ENCODE results near the gene PBX1.

The PBX1 gene

DNA sequence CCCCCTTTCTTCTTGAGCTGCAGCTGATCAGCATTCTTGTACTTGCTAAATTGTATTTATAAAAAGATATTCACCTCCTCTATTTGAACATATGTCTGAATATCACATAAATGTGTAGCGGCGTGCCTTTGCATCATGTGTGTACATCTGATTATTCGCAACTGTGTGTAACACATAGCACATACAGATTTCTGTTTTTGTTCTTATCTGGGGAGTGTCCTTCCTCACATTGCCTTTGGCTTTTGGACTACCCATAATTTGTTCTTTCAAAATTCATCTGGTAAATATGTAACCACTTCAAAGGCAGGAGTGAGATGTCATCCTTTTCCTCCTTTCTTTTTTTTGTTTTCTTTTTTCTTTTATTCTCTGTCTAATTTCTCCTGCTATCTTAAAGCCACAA, 113.6 kb downstream of the PBX1 start:
- no peak for DNase-seq

DNA sequence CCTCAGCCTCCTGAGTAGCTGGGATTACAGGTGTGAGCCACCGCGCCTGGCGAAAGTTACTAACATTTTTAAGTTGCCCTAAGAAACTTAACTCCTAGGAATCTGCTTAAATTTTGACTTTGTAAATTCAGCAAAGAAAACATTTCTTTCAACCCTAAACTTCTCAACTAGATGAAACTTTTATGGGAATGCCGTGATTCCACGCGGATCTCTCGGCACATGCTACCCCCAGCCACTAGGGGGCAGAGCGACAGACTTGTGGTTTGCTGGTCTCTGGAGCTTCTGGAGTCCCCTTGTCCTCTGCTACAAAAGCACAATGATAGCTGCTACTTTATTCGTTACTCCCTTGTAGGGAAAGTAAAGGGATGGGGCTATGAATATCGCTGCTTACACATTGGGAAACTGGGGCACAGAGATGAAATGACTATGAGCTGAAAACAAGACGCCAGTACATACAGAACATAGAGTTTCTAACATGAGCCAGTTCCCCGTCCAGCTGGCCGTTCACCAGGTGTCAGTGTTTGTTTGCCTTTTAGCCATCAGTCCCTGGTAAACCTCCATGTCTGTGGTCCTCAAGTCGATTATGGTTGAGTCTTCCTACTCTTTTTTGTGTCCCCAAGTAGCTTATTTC, 114.7 kb downstream of the PBX1 start:
- DNase-seq = no peak

DNA sequence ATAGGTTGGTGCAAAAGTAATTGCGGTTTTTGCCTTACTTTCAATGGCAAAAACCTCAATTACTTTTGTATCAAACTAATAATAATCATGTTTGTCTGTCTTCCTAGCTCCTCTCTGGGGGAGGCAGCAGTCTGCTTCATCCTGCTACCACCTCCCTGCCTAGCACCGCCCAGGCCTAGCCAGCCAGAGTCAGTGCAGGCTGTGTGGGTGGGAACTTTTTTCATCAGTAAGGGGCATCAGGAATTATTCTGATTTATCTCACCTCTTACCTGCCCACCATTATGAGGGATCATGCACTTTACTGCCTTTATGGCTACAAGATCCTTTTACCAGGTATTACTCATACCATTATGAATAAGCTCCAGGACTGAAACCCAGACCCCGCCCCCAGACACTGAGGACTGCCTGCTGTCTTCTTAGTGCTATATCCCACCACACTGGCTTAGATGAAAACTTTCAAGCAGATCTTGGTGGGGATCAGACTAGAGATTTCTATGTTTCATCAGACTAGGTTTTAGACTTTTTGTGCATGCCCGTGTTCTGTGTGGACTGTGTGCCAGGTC, 116.4 kb downstream of the PBX1 start:
- DNase-seq = no peak

DNA sequence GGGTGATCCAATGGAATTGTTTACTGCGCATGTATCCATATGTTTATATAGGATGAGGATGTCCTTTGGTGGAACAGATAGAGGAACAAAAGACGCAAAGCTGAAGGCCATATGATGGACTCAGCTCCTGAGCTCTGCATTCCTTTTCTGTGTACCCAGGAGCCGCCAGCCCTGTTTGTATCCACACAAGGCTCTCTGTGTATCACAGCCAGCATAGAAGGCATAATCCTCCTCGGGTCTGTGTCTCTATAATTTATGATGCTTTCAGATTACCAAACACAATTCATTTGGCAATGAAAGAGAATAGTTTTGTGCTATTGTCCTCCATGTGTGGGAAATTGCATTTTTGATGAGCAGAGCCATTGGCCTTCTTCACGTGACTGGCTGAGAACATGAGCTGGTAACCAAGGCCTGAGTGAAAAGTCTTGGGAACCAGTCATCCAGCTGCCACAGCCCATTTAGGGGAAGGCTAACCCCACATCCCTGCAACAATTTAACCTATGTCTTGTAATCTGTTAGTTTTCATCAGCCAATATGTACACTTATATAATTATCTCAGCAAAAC, 119.2 kb downstream of the PBX1 start:
- DNase-seq = no peak

DNA sequence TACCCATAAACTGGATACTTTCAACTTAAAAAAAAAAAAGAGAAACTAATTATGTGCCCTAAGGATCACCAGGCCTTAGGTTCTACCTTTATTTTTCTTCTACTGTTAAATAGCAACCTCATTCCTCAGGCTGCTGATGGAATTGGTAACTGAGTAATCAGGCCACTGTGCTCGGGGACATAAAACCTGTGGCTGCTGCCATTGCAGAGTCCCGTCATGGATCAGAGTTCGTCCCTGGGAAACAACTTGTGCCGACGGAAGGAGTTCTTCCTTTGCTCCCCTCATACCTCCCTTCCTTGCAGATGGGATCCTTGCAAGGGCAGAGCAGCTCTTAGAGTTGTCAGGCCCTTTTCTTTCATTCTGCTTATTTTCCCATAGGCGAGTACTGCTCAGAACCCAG, 123.6 kb downstream of the PBX1 start:
- no peak for DNase-seq

DNA sequence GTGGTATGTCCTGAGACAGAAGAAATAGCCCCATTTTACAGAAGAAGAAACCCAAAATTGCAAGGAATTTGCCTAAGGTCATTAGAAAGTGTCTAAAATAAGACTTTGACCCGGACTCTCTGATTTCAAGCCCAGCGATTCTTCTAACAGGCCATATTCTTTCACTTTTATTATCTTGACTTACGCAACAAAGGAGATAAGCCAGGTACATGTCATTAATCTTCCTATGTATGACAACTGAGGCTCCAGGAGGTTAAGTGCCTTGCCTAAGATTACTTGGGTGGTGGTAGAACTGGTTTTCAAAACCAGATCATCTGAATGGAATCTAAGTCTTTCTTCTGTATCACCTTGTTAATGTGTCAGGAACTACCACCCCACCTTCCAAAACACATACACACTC, 124.3 kb downstream of the PBX1 start:
- DNase-seq = no peak

DNA sequence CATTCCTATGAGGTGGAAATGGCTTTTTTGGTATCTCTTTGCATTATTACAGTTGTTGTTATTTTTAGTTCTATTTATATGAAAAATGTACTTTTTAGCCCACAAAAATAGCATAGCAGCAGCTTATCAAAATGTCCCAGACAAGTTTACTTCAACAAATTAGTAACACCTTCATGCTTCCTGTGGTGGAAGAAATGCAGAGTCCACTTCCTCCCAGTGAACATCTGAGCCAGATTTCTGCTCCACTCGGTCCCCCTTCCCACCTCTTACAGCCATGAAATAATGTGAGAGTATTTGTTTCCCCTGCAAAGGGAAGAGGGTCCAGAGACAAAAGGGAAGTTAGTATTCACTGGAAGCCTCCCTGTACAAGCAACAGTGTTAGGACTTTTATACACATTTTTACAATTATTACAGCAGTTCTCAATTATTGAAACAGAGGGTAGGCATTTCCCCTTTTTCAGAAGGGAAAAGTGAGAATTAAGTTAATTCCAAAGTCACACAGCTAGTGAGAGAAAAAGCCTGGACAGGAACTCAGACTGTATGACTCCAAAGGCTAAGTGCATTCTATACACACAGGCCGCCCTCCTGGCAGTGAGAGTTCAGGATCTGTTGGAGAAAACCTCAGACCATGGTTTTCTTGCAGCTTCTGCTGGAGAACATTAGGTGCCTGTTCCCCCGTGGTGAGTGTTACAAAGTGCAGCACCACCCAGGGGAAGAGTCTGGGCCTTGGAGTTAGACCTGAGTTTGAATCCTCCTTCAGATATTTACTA, 126.5 kb downstream of the PBX1 start:
- DNase-seq = no peak

DNA sequence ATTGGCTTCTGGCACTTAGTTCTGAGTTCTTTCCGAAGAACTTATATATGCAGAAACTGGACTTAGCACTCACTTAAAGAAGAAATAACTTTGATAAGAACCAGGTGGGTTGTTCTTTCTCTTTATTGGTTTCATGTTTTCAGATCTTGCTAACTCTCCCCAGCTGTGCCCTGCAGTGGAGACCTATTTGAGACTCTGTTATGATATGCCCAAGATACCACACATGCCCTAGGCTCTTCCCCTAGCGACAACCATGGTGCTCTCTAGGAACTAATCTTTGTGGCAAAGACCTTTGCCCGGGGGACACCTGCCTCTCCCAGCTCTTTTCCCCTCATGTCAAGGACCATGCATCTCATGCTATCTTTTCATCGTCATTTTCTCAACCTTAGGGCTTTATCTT, 128.8 kb downstream of the PBX1 start:
- no peak for DNase-seq

DNA sequence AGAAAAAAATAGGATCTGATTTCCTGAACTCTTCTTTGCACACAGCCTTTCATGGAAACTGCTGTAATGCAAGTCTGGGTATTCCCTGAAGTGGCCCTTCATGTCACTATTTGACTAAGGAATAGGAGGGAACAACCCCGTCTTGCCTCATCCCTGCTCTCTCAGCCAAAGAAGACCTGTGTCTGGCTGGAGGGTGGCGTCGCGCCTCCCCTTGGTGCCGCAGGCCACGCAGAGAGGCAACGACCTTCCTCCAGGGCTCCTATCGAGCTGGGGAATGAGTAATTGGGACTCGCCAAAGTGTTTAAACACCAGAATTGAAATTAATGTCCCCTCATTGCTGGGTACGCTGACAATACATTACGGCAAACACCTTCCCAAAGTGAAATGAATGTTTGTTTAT, 129.8 kb downstream of the PBX1 start:
- no peak for DNase-seq

DNA sequence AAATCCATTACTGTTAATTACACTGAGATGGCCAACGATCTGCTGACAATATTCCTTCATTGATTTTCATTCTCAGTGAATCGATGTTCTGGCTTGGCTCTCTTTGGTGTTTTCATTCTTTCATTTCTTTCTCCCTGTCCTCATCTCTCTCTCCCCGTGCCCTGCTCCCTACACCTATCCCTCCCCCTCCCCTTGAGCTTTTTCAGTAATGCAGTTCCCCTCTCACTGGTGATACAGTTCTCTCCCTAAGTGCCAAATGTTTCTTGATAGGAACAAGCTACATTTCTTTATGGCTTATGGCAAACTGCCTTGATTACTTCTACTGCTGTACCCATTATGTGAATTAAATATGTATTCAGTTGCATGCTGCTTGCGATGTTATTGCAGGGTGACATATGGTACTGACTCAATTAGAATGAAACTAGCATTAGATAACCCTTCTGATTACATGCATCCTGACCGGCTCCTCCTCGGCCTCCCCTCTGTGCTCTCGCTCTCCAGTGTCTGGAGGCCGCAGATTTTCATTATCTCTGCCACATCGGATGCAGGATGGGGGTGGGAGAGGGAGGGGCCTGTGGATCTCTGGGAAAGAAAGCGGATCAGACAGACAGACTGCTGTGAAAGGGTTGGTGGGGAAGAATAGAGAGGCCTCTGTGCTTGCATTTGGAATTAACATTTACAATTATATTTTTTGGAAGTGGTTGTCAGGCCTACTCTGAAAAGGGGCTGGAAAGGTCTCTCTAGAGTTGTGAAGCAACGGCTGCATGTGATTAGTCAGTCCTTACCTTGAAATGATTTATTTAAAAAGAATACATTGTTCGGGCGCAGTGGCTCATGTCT, 130.9 kb downstream of the PBX1 start:
- no peak for DNase-seq

DNA sequence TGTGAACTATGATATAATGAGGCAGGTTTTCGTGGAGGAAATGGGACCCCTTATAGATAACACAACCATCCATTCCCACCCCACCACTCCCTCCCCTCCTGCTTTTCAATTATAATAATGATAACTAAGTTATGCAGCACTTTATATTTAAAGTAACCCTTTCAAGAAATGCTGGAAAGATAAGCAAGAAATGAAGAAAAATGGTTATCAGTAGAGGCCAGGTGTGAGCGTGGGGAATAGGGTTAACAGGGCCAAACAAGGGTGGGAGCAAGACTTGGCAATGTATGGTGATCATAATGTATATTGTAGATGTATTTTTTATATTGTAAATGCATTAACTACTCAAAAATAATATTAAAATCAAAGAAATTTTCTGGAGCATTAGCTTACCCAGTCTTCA, 133.4 kb downstream of the PBX1 start:
- no peak for DNase-seq

DNA sequence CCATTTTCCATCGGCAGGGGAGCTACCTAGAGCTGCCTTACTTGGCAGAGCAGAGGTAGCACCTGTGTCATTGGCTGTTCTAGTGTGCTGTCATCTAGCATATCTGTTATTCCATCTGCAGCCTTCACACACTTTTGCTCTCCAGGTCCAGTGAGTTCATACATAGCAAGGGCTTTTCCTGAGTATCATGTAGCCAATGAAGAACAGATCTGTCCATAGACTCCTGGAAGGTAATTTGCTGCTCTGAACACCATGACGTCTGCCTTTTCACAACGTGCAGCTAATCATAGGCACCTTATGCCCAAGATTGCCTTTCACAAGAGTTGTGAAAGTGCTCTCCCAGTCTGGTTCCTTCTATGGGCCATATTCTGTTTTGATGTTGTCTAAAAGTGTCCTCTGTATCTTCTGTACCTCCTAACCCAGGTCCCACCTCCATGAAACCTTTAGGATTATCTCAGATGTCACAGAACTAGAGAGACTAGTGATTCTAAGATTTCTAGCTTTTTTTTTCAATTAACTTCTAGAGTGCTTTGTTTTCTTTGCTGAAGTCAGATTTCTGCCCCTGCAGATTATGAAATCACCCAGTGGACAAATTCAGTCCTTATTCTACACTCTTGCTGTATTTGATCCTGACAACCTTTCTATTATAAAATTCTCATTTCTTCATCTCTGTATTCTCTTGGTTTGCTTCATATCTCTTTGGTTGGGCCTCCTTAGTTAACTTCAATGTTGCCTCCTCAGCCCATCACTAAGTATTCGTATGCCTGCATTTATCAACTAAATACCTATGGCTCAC, 134.8 kb downstream of the PBX1 start:
- no peak for DNase-seq

DNA sequence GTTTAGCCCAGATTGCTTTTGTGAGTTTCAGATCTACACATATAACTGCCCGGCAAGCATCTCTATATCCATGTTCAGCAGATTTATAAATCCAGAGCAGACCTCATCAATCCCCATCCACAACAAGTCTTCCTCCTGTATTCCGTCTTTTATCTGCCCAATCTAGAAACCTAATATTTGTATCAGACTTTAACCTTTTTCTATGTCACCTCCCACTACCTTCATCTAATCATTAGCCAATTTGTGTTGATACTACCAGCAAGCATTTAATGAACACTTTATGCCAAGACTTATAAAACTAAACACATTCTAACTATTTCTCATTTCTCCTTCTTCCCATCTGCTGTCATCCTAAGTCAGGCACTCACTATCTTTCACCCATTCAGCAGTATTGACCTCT, 135.5 kb downstream of the PBX1 start:
- no peak for DNase-seq

DNA sequence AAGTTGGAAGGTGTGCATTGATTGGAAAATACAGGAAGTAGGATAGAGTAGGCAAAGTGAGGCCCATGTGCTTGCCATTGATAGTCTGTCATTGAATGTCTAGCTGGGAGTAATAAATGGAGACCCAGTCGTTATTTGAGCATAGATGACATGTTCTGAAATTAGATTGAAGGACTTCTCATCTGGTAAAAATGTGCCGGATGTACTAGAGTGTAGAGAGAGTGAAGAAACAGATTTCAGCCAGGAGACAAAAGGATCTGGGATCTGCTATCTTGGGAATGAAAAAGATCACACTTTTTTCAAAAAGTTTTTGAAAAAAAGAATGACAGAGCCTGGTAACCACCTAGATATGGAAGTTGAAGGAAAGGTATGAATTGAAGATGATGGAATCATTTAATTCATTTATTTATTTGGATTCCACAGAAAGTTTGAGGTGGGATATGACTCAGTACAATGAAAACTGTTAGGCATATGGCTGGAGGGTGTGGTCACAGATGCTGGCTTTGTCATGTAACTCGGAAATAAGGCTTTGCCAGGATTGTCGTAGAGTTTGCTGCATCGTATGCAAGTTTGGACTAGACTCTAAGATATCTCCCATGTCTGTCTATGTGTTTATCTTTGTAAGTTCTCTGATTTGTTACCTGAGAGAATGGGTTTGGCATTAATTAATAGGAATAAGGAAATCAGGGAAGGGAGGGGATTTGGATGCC, 137.1 kb downstream of the PBX1 start:
- no peak for DNase-seq

DNA sequence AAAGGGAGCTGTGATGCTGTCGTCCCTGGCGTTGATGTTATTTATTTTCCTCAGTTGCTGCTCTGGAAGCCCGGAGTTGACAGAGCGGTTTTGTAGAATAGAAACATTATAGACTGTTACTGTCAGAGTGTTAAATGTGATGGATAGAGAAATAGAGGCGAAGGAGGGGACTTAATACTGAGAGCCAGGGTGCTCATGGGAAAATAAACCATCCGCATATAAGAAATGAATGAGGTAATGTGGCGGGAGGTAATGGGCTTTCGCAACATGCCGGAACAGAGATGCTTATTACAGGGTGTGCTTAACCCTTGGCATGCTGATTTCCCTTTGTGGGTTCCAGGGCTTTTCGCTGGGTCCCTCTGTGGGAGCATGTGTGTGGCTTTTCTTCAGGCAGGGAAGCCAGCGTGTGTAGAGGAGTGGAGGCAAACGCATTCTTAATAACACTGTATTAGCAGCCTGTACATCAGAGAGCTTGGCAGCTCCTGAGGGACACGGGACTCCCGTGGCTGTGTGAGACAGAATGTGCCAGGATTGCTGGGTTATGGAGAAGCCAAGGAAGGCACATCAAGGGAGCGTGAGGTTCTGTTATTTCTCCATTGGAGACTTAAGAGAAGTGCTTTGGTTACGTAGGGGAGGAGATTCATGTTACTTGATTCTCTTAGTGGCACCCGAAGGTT, 141.0 kb downstream of the PBX1 start:
- no peak for DNase-seq

DNA sequence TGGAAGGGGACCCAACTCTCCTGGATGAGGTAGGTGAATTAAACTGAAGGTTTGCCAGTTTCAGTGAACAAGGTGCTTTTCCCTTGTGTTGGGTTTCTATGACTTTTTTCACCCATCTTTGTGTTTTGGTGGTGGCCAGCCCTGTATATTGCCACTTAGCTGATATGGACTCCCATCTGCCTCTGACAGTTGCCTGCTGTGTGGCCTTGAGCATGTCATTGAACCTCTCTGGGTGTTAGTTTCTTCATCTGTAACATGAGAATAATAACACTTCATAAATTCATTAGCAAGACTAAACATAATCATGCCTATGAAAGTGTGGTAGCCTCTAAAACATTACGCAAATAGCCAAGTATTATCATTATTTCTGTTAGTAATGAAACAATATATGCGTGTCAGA, 141.7 kb downstream of the PBX1 start:
- DNase-seq = no peak

DNA sequence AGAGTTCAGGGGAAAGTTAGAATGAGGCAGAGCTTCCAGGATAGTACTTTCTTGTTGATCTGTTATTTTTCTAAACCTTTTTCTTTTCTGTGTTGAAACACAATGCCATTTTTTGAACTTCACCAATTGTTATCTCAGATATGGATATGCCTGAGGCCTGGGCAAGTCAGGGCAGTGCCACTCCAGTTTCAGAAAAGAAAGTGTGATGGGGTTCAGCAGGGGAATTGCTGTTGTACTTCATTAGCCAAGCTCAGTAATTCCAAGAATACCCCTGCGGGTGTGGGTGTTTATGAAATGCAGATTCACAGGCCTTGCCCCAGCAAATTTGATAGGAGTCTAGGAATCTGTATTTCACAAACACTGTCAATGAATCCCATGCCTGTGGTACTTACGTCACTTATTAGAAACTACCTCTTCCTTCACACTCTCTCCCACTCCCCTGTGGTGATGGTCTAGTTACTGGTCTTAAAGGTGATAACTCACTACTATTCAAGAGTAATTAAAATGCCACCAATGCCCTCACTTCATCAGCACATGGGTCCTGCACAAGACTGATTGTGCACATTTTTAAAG, 142.3 kb downstream of the PBX1 start:
- DNase-seq = no peak

DNA sequence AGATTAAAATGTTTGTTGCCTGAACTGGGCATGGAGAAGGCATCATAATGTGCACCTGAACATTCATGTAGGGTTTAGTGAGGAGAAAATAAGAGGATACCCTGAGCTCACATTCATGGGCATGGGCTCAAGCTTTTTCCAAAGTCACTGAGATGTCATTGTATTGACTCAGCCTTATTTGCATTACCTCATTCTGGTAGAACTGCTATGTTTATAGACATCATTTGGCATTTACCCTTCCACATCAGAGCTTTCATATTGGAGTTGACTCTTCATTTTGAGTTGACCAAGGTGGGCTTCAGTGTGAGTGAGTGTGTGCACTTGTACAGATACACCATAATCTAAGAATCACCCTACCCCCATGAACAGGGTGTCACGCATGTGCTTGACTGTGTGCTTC, 143.2 kb downstream of the PBX1 start:
- DNase-seq = no peak

DNA sequence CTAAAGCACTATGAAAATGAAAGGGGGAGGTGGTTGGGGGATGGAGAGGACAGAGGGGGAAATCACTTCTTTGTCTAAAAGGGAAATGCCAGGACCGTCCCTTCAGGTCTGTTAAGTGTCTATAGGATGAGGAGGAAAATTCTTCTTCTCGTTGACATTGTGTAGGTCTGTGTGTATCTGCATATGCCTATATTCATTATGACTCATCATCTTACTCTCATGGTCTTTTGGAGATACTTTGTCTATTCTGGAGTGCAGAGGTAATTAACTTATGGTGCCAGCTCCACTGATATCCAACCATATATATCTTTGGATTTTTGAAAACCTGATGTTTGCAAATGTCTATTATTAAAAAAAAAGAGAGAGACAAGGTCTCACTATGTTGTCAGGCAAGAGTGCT, 143.7 kb downstream of the PBX1 start:
- no peak for DNase-seq

DNA sequence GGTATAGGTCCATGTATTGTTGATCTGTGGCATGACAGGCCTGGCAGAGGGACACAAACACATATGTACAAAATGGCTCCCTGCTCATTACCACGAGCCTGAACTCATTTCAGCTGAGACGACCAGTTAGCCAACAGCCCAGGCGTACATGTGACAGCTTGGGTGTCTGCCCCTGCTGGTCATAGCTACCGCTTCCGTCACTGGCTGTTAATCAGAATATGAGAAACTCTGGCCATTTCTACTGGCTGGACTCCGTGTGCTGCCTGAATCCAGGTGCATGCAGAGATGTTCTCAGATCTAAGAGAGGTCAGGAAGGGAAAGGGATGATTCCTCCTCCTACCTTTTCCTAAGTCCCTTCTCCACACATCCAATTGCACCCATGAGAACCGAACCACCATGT, 144.5 kb downstream of the PBX1 start:
- no peak for DNase-seq

DNA sequence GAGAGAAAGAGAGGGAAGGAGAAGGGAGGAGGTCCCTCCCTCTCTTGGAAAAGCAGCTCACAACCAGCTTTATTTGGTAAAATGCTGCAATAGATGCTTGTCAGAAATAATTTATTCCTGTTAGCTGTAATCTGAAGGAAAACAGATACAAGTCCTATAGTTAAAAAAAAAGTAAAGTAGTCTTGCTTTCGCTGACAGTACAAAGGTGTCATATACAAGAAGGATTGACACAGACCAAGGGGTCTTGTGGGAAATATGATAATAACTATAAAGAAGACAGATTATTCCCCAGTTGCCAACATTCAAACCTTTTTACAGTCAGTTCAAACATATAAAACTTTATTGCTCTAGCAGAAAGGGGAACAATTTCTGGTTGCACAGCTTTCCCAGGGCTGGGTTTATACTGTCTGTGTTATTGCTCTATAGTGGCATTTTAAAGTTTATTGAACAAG, 145.0 kb downstream of the PBX1 start:
- no peak for DNase-seq

Measured in NCI-H748 treated with DMSO at 0.1 percent for 48 hours (cell line).